GM19328 (cell line): Measurements from ENCODE around the gene CCR5.
"Not testable (repeated sequence)": the region's sequence is repeated elsewhere in the genome, so short reads cannot be mapped to it uniquely, and the experiment has no call there.

Experiments used
- ATAC-seq: cut with Tn5 transposase; IDR thresholded peaks from one replicate; pipeline ENCODE4 v1.9.1; 2021; ENCODE audit warnings: mild to moderate bottlenecking, moderate library complexity; ENCODE audit not compliant: unreplicated experiment

CCR5 gene

GRCh38 chr3:46383211-46383950 is 12.6 kb downstream of the CCR5 start:
- no peak for ATAC-seq

DNA sequence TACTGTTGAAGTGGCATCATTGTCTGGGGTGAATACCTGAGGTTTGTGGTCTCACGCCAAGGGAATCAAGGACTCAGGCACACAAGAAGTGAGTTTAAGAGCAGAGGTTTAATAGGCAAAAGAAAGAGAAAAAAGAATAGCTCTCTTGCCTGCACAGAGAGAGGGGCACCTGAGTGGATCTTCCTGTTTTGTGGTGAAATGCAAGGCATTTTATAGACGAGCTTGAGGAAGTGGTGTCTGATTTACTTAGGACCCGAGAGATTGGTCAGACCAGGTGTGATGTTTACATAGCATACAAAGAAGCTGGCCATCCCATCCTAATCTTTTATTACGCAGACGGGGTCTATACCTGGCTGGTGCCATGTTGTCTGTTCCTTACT is 13.2 kb downstream of the CCR5 start:
- ATAC-seq: no peak

DNA sequence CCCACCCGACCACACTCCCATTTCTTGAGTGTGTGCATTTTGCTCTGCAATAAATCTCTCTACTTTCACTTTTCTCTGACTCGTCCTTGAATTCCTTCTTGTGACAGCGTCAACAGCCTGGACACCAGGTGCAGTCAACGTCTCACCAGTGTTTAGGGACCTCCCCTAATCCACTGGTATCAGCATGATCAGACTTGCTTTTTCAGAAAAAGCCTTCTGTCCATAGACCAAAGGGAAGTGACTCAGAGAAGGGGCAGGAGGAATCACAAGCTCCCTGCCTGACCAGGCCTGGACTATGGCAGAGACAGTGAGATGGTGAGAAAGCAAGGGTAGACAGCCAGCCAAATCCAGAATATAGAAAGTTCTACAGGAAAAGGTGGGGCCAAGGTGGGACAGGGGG is 15.5 kb downstream of the CCR5 start:
- ATAC-seq: no peak

- ATAC-seq: not testable (repeated sequence)
Measured at GRCh38 chr3:46388847-46389246, 18.1 kb downstream of the CCR5 start.

DNA sequence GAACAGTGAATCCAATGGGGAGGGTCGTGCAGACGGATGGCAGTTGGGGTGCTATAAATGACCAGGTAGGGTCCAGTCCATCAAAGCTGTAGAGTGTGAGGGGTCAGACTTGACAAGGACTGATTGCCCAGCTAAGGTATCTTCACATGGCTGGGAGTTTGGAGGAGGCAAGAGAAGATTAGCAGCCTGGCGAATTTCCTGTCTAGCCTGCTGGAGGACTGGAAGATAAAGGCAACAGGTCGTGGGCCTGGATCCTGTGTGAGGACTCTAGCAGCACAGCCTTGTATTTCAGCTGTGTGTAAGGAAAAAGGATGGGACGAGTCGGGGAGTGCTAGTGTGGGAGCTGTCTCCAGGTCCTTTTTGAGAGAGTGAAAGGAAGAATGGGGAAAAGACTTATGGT is 18.6 kb downstream of the CCR5 start:
- ATAC-seq: no peak

DNA sequence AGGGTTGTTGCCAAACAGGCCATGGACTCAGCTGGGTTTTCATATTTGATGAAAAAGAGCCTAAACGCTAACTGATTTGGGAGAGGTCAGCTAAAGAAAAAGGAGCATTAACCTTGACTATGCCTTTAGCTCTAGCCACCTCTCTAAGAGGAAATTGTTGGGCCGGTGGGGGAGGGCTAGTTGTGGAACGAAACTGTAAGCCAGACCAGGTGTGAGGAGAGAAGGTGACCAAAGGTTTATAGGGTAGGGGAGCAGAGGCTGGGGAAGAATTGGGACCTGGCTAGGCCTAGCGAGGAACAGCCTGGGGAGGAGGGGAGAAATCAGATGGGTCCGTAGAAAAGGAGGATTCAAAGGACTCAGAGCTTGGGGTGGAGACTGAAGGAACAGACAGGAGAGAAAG is 20.8 kb downstream of the CCR5 start:
- not testable (repeated sequence) for ATAC-seq

DNA sequence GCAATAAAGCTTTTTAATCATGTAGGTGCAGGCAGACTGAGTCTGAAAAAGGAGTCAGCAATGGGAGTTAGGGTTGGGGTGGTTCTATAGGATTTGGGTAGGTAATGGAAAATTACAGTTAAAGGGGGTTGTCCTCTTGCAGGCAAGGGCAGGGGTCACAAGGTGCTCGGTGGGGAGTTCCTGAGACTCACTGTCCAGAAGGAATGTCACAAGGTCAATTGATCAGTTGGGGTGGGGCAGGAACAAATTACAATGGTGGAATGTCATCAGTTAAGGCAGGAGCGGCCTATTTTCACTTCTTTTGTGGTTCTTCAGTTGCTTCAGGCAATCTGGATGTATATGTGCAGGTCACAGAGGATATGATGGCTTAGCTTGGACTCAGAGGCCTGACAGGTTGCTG is 22.3 kb downstream of the CCR5 start:
- no peak for ATAC-seq

DNA sequence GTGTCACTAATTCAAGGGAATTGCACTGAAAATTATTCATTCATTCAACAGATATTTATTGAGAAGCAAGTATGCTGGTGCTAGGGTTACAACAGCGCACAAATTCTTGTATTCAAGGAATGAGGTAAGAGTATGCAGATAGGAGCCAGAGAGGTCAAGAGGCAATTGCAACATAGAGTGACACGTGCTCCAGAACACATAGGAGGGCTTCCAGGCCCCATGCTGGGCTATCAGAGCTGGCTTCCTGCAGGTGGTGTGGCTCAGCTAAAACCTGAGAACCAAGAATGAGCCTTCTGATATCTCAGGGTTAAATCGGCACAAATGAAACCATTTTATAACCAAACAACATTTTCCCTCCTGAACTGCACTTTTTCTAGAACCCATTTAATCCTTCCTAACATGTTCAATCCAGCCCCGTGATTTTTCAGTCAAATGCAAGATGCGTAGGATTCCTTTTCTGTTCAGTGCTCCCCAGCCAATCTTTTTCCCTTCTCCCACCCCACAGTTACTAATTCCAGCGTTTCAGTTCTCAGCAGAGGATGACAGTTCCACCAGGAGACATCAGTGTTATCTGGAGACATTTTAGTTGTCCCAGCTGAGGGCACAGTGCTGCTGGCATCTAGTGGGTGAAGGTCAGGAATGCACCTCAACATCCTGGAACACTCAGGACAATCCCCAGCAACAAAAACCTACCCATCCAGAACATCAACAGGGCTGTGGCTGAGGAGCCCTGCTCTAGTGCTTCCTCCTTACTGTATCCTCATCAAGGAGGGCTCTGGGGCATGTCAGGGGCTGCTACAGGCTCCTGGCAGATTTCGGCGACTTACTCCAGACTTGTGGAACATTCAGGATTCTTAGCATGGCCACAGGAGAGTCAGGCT is 23.0 kb downstream of the CCR5 start:
- no peak for ATAC-seq

DNA sequence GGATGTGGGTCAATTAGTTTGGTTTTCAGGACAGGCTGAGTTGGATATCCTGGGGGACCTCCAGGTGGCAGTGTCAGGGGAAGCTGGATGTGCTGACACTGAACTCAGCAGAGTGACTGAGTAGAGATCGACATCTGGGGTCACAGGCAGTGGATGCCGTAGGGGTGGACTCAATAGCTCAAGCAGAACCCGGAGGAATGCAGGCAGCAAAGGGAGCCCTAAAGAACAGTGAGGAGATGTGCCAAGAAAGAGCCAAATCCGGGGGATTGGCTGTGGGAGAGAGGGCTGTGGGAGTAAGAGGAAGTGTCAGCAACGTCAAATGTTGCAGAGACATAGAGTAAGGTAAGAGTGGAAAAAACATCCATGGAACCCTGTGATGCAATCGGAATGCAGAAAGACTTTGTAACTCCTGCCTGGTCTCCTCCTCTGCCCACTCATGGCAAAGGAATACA is 24.5 kb downstream of the CCR5 start:
- no peak for ATAC-seq

- no peak for ATAC-seq
Measured at GRCh38 chr3:46395766-46396530, 25.2 kb downstream of the CCR5 start.

DNA sequence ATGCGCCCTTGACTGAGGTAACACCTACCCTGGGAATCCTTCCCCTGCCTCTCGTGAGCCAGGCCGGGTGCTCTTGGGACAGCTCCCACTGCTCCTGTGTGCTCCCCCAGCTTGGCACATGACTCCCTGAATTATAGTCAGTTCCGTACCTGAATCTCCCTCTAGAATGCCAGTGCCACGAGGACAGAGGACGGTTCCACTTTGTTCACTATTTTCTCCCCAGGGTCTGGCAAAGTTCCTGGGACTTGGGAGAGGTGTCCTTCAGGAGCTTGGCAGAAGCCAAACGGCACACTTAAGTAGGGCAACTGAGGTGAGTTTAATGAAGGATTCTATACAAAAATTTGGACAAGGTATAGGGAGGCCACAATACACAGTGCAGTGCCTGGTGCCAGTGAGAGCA is 26.4 kb downstream of the CCR5 start:
- no peak for ATAC-seq

GRCh38 chr3:46398186-46398955 is 27.6 kb downstream of the CCR5 start:
- ATAC-seq: no peak

DNA sequence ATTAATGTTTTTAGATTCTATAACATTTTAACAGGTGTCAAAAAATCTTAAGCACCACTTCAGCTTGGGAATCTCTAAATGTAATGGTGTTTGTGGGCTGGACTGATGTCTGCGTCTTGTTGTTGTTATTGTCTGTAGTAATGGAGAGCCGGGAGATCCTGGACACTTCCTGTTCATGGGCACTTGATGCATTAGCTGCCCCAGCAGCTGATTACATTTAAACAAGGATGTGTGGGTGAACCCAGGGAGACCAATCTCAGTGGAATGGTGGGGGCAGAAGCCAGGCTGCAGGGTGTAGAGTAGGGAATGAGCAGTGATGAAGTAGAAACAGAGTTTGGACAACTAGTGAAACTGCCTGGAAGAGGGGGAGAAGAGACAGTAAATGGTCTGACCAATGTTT is 28.4 kb downstream of the CCR5 start:
- ATAC-seq: no peak

GRCh38 chr3:46399557-46399956 is 28.8 kb downstream of the CCR5 start:
- ATAC-seq: no peak

DNA sequence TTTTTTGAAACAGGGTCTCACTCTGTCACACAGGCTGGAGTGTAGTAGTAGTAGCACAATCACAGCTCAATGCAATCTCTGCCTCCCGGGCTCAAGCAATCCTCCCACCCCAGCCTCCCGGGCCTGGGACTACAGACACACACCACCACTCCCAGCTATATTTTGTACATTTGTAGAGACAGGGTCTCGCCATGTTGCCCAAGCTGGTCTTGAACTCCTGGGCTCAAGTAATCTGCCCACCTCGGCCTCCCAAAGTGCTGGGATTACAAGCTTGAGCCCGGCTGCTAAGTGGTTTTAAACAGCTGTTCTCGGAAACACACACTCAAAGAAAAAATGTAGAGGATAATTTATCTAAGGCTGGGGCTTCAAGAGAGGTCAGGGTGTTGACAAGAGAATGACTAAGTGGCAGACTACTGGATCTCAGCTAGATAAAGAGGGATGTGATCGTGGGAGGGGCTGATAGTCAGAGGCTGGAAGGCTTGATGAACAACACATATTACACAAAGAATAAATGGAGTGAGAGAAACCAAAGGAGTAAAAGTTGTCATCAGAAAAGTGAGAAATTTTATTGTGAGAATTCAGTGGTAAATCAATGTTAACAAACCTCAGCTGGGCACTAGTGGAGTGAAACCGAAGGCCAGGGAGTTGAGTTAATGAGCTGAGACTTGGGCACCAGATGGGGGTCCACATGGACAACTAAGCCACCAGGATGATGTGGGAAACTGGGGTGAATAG is 29.4 kb downstream of the CCR5 start:
- ATAC-seq: no peak

GRCh38 chr3:46400846-46401245 is 30.1 kb downstream of the CCR5 start:
- no peak for ATAC-seq

DNA sequence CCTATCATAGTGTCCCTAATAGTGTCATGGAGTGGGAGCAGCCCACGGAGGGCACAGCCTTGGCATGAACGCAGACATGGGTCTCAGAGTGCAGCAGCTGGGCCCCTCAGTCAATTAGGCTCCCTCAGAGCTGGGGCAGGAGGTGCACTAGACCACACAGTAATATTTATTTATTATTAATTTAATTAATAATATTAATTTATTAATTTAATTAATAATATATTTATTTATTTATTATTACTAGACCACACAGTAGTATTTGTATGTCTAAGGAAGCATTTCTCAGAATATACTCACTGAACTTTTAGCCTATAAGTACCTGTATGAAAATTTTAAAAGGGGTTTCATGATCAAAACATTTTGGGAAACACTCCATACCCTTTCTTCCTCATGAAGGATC is 30.8 kb downstream of the CCR5 start:
- no peak for ATAC-seq

DNA sequence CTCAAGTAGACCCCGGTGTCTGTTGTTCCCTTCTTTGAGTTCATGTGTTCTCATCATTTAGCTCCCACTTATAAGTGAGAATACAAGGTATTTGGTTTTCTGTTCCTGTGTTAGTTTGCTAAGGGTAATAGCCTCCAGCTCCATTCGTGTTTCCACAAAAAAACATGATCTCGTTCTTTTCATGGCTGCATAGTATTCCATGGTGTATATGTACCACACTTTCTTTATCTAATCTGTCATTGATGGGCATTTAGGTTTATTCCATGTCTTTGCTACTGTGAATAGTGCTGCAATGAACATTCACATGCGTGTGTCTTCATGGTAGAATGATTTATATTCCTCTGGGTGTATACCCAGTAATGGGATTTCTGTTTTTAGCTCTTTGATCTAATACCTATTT is 32.2 kb downstream of the CCR5 start:
- not testable (repeated sequence) for ATAC-seq

GRCh38 chr3:46405301-46406019 is 34.7 kb downstream of the CCR5 start:
- no peak for ATAC-seq

GRCh38 chr3:46406443-46406787 is 35.7 kb downstream of the CCR5 start:
- no peak for ATAC-seq
